Neural cell (in vitro differentiated cells): Measurements from ENCODE around the gene FRAT2. TPM values are rescaled to one million over a fixed set of nuclear protein-coding genes. Genes with fewer than 3 reads are reported as not detected.
A peak's percentile ranks its signal among the peaks of the same experiment; 100 is the strongest.

Experiments
- H2AFZ ChIP-seq: fragments of 200-600, 300-800 bp; sonication (generic), shearing (Covaris generic); 2 replicates; pipeline ENCODE4 v1.6.0; 2014; ENCODE audit warnings: low read depth, mild to moderate bottlenecking, antibody characterized with exemption, low read length, moderate library complexity
- H3F3A ChIP-seq: fragments of 200-600 bp; shearing (Covaris generic); 2 replicates; pipeline ENCODE4 v1.6.1; 2016; ENCODE audit warnings: mild to moderate bottlenecking, moderate library complexity, mixed read lengths, antibody characterized with exemption, low read length; ENCODE audit not compliant: insufficient read depth, poor library complexity, severe bottlenecking
- H3K27ac ChIP-seq: fragments of 200-600, 300-800 bp; sonication (generic), shearing (Covaris generic); 2 replicates; pipeline ENCODE4 v1.5.1; 2014; ENCODE audit warnings: mild to moderate bottlenecking, low read length, moderate library complexity
- H3K27me3 ChIP-seq: fragments of 300-800, 200-600 bp; sonication (generic), shearing (Covaris generic); 2 replicates; pipeline ENCODE4 v1.6.0; 2014; ENCODE audit warnings: mild to moderate bottlenecking, low read depth, low read length, moderate library complexity; ENCODE audit not compliant: insufficient read depth
- H3K36me3 ChIP-seq: fragments of 300-800, 200-600 bp; sonication (generic), shearing (Covaris generic); 2 replicates; pipeline ENCODE4 v1.5.1; 2014; ENCODE audit warnings: mild to moderate bottlenecking, antibody characterized with exemption, low read length, moderate library complexity; ENCODE audit not compliant: insufficient read depth
- H3K4me2 ChIP-seq: fragments of 300-800, 200-600 bp; sonication (generic), shearing (Covaris generic); 2 replicates; pipeline ENCODE4 v1.6.0; 2014; ENCODE audit warnings: mild to moderate bottlenecking, low read length
- H3K4me3 ChIP-seq: fragments of 300-800, 200-600 bp; sonication (generic), shearing (Covaris generic); 2 replicates; pipeline ENCODE4 v1.5.1; 2014; ENCODE audit warnings: mild to moderate bottlenecking, low read length, moderate library complexity
- H3K79me2 ChIP-seq: fragments of 200-600 bp; shearing (Covaris generic); replicated peaks from 2 replicates; pipeline ENCODE4 v1.6.0; 2014; ENCODE audit warnings: mild to moderate bottlenecking, low read length, moderate library complexity; ENCODE audit not compliant: insufficient read depth
- H3K9ac ChIP-seq: fragments of 300-800, 200-600 bp; sonication (generic), shearing (Covaris generic); 2 replicates; pipeline ENCODE4 v1.6.1; 2016; ENCODE audit warnings: mild to moderate bottlenecking, low read length, mixed read lengths
- H3K9me2 ChIP-seq: fragments of 200-600 bp; shearing (Covaris generic); 2 replicates; pipeline ENCODE4 v1.6.1; 2016; ENCODE audit warnings: mild to moderate bottlenecking, low read length, mixed read lengths; ENCODE audit not compliant: insufficient read depth
- H3K9me3 ChIP-seq: fragments of 200-600, 300-800 bp; sonication (generic), shearing (Covaris generic); 2 replicates; pipeline ENCODE4 v1.6.1; 2016; ENCODE audit warnings: mild to moderate bottlenecking, mixed run types, low read length, moderate library complexity, mixed read lengths
- H4K20me1 ChIP-seq: fragments of 200-600 bp; shearing (Covaris generic); 2 replicates; pipeline ENCODE4 v1.6.1; 2016; ENCODE audit warnings: mild to moderate bottlenecking, mixed run types; ENCODE audit not compliant: insufficient read depth
- CTCF ChIP-seq: fragments of 450-650 bp; IDR thresholded peaks from 2 replicates; pipeline ENCODE4 v1.5.1; 2014; ENCODE audit warnings: antibody characterized with exemption, mild to moderate bottlenecking, moderate library complexity; ENCODE audit not compliant: poor library complexity, severe bottlenecking
- EP300 ChIP-seq: fragments of 450-650 bp; conservative IDR thresholded peaks from 2 replicates; pipeline ENCODE4 v1.6.1; 2014; ENCODE audit warnings: antibody characterized with exemption, mild to moderate bottlenecking, moderate library complexity; ENCODE audit not compliant: poor library complexity, severe bottlenecking
- EZH2 ChIP-seq: fragments of 200-600, 300-800 bp; shearing (Covaris generic), sonication (generic); IDR thresholded peaks from 2 replicates; pipeline ENCODE4 v1.6.1; 2014; ENCODE audit warnings: antibody characterized with exemption, low read length, borderline replicate concordance, mild to moderate bottlenecking; ENCODE audit not compliant: insufficient read depth, poor library complexity, severe bottlenecking
- MXI1 ChIP-seq: fragments of 450-650 bp; conservative IDR thresholded peaks from 2 replicates; pipeline ENCODE4 v1.6.1; 2014; ENCODE audit warnings: antibody characterized with exemption, mild to moderate bottlenecking; ENCODE audit not compliant: poor library complexity, severe bottlenecking
- POLR2AphosphoS5 ChIP-seq: IDR thresholded peaks from 2 replicates; pipeline ENCODE4 v1.6.1; 2012
- RAD21 ChIP-seq: fragments of 450-650 bp; conservative IDR thresholded peaks from 2 replicates; pipeline ENCODE4 v1.6.1; 2014; ENCODE audit warnings: antibody characterized with exemption, mild to moderate bottlenecking, moderate library complexity
- REST ChIP-seq: IDR thresholded peaks from 2 replicates; pipeline ENCODE4 v1.6.1; 2012; ENCODE audit warnings: borderline replicate concordance
- SMC3 ChIP-seq: fragments of 450-650 bp; conservative IDR thresholded peaks from 2 replicates; pipeline ENCODE4 v1.6.1; 2014; ENCODE audit warnings: antibody characterized with exemption, mild to moderate bottlenecking, moderate library complexity; ENCODE audit not compliant: poor library complexity
- TAF1 ChIP-seq: IDR thresholded peaks from 2 replicates; pipeline ENCODE4 v1.6.1; 2012; ENCODE audit warnings: low read depth
- polyA minus RNA-seq: library from RNA; depleted of rRNA, polyadenylated mRNA; stranded (reverse); fragments of >200 nt; gene quantifications from 2 replicates; pipeline ENCODE4 v1.2.3, GENCODE V29; 2014
- polyA plus RNA-seq: library from polyadenylated mRNA; depleted of rRNA; stranded (reverse); fragments of >200 nt; gene quantifications from 2 replicates; pipeline ENCODE4 v1.2.3, GENCODE V29; 2014

FRAT2 gene
- 13.9 and 18.5 TPM in 2 replicates for polyA plus RNA-seq
- polyA minus RNA-seq: 22.9 and 26.1 TPM in 2 replicates

DNA sequence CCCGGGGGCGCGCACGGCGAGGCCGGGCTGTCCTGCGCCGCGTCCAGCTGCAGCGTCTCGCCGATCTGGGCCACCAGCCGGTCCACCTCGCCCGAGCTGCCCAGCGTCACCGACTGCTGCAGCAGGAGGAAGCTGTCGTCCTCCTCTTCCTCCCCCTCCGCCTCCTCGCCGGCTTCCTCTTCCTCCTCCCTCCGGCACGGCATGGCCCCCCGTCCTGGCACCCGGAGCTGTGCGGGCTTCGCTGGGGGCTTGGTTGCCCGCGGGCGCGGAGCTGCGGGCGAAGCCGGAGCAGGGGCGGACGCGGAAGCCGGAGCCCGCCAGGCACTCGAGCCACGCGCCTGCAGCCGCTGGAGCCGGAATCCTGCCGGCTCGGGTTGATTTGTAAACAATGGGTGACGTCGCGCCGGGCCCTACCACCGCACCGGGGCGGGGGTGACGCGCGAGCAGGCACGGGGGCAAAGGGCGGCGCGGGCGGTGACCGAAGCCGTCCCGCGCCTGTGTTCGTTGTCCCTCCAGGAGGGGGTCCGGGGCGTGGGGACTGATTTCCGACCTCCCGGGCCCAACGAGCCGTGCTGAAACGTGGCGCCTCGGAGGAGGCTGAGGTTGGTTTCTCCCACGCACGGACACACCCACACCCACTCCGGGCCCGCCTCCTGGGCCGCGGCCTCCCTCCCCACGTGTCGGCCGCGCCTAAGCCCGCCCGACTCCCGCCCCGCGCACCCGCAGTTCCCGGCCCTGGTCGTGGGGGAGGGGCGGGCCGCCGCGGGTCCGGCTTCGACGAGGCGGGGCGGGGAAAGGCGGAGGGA is at the start of gene FRAT2:
Gene FRAT2 (minus strand): TSS at position 360 of the 806 bp plus-strand sequence. CDS start 157 bp downstream, at position 203.
- H3K4me2 ChIP-seq: peak within 1 kb of the TSS; percentile 39
- peak within 1 kb of the TSS; percentile 93 for H3K9ac ChIP-seq
- H3F3A ChIP-seq: peaks cover 3% of the 10 kb centered on the region
- H3K27me3 ChIP-seq: peaks cover 51% of the 10 kb centered on the region
- TF ChIP-seq EZH2: no peak
- peak; percentile 7 for TF ChIP-seq SMC3
- TF ChIP-seq TAF1: no peak
- peak; percentile 91 for TF ChIP-seq POLR2AphosphoS5
- peak; percentile 28 for TF ChIP-seq RAD21
- TF ChIP-seq CTCF: no peak
- peak; percentile 94 for TF ChIP-seq MXI1
- TF ChIP-seq EP300: peak; percentile 85
- peak; percentile 58 for TF ChIP-seq REST
- H3K4me3 ChIP-seq: peak within 1 kb of the TSS; percentile 97
- no peaks in the 10 kb centered on the region for H3K36me3 ChIP-seq
- H2AFZ ChIP-seq: peak within 1 kb of the TSS; percentile 27
- H3K27ac ChIP-seq: peak within 1 kb of the TSS; percentile 82
- H3K9me3 ChIP-seq: no peaks in the 10 kb centered on the region
- H3K79me2 ChIP-seq: peaks cover 17% of the 10 kb centered on the region
- no peaks in the 10 kb centered on the region for H3K9me2 ChIP-seq
- no peaks in the 10 kb centered on the region for H4K20me1 ChIP-seq

- no peak overlapping the region for H2AFZ ChIP-seq
- TF ChIP-seq MXI1 (no peak), RAD21 (no peak), SMC3 (no peak), EZH2 (no peak), EP300 (no peak), CTCF (no peak), TAF1 (no peak), POLR2AphosphoS5 (no peak), REST (no peak)
- no peaks in the 10 kb centered on the region for H3K27me3 ChIP-seq
- no peaks in the 10 kb centered on the region for H3K36me3 ChIP-seq
- no peaks in the 10 kb centered on the region for H3K9me2 ChIP-seq
- no peak overlapping the region for H3K9ac ChIP-seq
- no peak overlapping the region for H3K4me2 ChIP-seq
- H3F3A ChIP-seq: no peaks in the 10 kb centered on the region
- no peak overlapping the region for H3K27ac ChIP-seq
- H4K20me1 ChIP-seq: no peaks in the 10 kb centered on the region
- no peaks in the 10 kb centered on the region for H3K79me2 ChIP-seq
- no peak overlapping the region for H3K4me3 ChIP-seq
- H3K9me3 ChIP-seq: no peaks in the 10 kb centered on the region
Observed at GRCh38 chr10:97384156-97384555, 49.6 kb upstream of the FRAT2 start.
